Measurements from ENCODE around the gene LMAN1L.

GRCh38 chr15:74850393-74850792 lies 37.8 kb downstream of the LMAN1L start:
- TF ChIP-seq MAX (IDR thresholded peaks at IDR 0.05; ENCODE audit: low read depth, low read length) (no peak), MYC (IDR thresholded peaks at IDR 0.05; ENCODE audit: low read depth, low read length) (no peak)
